Activated CD8-positive, alpha-beta memory T cell treated with anti-CD3 and anti-CD28 coated beads, Interleukin-2, amount 50 U/mL, for 24 hours (primary cell): Measurements from ENCODE around the gene OR2T35.
"Not testable (repeated sequence)": the region's sequence is repeated elsewhere in the genome, so short reads cannot be mapped to it uniquely, and the experiment has no call there.

ENCODE experiments used
- DNase-seq: peaks from one replicate; pipeline ENCODE4 v3.0.0-alpha.2; 2020; ENCODE audit errors: extremely low read depth

Gene OR2T35, protein sequence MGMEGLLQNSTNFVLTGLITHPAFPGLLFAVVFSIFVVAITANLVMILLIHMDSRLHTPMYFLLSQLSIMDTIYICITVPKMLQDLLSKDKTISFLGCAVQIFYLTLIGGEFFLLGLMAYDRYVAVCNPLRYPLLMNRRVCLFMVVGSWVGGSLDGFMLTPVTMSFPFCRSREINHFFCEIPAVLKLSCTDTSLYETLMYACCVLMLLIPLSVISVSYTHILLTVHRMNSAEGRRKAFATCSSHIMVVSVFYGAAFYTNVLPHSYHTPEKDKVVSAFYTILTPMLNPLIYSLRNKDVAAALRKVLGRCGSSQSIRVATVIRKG

DNA sequence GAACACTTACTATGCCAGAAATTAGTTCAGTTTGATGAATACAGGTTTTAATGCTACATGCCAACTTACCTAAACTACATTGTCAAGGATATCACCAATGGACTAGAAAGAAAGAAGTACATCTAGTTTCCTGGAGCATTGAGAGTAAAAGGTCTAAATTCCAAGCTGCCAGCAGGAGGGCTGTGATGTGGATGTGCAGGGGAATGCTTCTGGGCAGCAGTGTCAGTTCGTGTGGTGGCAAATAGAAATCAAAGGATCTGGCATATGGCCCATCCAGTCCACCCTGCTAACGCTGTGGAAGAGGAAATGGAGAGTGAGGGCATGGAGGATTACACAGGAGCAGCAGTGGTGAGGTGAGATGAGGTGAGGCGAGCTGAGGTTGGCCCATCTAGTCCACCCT is at the start of gene OR2T35:
Gene OR2T35, minus strand, starts transcription at position 101 of the 400 bp plus-strand sequence. CDS start 6,020 bp downstream, outside the sequence.
- not testable (repeated sequence) for DNase-seq

DNA sequence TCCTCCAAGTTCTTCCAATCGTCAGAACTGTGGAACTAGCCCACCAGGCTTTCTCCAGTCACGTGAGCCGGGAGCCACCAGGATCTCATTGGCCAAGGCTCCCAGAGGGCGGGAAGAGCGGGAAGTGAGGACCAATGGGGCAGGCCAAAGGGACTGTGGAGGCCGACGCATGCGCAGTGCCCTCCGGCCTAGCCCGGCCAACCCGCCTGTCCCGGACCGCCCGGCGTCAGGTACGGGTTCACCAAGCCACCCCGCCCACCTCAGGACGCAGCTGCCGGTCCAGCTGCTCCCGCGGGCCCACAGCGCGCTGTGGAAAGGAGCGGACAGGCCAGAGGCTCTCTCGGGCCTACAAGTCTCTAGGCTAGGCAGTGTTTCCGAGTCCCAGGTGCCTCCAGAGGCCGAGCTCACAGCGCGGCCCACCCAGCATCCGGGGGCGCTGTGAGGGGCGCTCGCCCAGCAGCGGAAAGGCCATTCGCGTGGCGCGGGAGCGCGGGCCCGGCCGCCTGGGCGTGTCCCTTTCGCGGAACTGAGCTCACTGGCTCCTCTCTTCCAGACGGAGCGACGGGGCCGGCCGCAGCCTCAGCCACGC is 46.6 kb upstream of the OR2T35 start:
- no peak for DNase-seq

DNA sequence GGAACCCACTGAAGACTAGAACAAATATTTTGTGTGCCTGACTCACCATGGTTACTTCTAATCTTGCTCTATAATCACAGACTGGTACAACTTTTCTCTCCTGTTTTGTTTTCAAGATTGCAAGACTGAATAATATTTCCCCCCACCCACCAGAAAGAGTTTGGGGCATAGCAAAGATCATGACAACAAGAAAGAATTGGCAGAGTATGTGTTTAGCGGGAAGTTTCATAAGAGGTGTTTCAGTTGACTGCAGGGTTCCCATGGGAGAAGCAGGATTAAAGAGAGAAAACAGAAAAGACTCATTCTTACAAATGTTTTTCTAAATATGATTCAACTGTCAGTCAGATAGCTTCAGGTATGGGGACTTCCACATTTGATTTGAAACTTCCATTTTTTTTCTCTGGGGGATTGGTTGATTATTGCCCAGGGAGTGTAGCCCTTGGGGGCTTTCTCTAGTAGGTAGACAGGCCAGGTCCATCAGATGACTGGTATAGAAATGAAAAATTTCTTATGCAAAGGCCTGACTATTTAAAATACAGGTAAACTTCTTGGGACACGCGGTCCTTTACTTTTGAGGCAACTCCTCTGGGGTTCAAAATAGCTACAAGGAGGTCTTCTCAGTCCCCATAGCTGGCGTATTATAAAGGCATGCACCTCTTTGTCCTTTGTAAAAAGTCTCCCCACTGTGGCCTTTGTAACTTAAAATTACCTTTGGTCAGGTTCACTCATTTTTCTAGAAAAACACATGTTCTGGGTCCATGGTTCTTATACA is 43.6 kb upstream of the OR2T35 start:
- DNase-seq = no peak

DNA sequence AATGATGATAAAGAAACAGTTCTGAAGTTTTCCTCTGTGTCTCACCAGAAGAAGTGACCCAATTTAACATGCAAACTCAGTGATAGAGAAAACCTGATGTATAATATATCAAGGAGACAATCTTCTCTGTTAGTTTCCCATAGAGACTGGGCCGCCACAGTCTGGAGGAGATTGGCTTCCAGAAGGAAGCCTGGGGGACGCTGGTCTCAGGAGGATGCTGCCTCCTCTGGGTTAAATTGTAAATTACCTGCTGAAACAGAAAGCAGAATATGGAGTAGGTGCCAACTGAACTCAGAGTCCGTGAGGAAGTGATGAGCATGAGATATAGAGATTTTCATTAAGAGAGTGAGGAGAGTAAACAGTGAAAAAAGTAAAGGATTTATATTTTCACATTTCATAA is 41.7 kb upstream of the OR2T35 start:
- no peak for DNase-seq

DNA sequence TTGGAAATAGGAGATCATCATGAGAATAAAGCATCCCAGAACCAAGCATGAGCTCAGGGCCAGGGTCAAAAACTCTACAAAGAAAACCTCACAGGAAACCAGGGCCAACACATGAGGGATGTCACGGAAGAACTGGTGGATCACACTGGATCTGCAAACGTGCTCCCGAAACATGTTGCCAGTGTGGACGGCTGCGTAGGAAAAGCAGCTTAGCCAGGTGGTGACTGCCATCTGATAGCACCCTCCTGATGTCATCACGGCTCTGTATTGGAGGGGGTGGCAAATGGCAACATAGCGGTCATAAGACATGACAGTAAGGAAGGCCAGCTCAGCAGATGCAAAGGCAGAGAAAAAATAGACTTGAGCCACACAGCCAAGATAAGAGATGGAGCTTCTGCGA is 36.6 kb upstream of the OR2T35 start:
- no peak for DNase-seq

DNA sequence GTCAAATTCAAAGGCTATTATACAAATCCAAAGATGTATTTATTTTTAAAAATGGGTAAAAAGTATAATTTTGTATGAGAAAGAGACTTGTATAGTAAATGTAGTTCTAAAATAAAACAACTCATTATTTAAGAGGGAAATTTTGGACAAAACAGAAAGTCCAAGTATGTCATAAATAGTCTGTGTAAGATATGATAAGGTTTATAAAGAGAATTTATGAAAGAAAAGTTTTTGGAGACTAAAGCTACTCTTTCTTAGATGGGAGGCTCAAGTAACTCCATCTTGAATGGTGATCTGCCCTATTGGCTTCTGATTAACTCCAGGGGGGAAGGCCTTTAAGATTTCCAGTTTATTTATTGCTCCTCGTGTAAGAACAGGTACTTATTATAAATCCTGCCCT is 24.9 kb upstream of the OR2T35 start:
- DNase-seq = no peak

DNA sequence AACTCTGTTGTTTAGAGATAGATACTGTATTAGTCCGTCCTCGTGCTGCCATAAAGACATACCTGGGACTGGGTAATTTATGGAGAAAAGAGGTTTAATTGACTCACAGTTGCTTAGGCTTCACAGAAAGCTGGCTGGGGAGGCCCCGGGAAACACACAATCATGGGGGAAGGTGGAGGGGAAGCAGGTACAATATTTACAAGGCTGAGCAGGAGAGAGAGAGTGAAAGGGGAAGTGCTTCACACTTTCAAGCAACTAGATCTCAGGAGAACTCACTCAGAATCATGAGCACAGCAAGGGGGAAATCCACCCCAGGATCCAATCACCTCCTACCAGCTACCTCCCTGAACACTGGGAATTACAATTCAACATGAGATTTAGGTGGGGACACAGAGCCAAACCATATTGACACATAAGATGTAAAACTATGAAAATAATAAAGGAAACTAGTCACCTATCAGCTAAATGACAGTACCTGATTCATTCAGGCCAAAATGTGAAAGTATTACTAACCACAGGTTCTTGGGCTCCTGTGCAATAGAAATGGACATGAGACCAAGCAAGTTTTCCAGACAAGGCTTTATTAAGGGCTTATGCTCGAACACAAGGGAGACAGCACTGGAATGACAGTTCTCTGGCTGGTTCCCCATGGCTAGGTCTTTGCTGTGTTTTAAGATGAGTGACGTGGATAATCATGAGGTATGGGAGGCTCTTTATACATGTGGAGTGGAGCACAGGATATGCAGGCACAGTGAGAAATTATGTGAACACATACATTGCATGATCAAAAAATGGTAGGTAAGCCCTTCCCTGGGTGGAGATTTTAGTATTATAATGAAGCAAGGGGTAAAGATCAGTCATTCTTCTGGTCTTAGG is 18.6 kb upstream of the OR2T35 start:
- DNase-seq = not testable (repeated sequence)

DNA sequence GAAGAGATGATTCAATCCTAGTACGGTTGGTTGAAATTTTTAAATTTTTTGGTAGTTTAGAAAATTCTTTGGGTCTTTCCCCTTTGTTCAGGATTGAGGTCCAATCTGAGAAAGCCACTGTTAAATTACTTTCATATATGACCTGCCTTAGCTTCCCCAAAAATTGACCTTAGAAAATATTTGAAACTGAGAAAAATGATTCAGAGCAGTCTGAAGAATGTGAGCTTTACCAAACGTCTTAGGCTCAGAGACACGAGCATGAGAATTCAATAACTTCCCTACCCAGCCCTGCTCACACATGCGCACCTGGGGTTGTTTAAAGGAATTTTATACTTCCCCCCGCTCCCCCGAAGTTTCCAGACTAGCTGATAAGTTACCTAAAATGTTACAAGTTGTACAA is 11.7 kb upstream of the OR2T35 start:
- not testable (repeated sequence) for DNase-seq

DNA sequence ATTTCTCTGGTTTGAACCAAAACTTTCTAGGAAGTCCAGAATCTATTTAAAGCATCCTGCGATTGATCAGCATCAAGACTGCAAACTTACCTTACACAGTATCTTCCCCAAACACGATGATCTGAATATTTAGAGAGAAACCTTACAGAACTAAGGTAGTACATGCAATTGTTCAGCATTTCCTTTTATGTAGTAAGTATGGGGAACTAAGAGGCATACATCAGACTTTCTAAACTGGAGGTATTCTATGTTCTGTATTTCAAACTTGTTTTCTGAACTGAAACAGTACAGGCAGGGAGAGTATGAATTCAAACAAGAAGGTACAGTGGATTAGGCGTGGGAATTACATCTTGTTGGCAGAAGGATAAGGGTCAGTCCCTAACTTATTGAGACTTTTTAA is 10.3 kb upstream of the OR2T35 start, which contains the start of gene OR2T27:
Gene OR2T27, minus strand, starts transcription at position 175 of the 400 bp plus-strand sequence. CDS start 4,644 bp downstream, outside the sequence.
- not testable (repeated sequence) for DNase-seq

DNA sequence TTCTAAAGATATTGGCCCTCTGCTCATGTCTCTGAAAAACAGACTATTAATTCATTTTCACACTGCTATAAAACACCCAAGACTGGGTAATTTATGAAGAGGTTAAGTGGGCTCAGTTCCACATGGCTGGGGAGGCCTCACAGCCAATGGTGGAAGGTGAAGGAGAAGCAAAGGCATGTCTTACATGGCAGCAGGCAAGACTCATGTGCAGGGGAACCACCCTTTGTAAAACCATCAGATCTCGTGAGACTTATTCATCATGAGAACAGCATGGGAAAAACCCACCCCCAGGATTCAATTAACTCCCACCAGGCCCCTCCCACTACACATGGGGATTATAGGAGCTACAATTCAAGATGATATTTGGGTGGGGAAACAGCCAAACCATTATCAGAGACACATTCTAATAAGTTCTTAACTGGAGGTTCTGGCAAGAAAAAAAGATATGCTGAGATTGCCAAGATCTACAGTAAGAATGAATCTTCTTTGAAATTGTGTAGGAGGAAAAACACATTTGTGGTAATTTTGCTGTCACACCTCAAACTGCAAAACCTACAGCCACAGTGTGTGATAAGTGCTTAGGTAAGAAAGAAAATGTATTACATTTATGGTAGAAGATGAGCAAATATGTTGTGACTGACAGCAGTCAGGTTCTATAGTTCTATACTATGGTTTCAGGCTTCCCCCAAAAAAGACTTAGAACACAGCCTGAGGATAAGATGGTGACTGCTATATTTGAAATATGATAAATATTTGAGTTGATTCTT is 3.9 kb upstream of the OR2T35 start:
- not testable (repeated sequence) for DNase-seq

DNA sequence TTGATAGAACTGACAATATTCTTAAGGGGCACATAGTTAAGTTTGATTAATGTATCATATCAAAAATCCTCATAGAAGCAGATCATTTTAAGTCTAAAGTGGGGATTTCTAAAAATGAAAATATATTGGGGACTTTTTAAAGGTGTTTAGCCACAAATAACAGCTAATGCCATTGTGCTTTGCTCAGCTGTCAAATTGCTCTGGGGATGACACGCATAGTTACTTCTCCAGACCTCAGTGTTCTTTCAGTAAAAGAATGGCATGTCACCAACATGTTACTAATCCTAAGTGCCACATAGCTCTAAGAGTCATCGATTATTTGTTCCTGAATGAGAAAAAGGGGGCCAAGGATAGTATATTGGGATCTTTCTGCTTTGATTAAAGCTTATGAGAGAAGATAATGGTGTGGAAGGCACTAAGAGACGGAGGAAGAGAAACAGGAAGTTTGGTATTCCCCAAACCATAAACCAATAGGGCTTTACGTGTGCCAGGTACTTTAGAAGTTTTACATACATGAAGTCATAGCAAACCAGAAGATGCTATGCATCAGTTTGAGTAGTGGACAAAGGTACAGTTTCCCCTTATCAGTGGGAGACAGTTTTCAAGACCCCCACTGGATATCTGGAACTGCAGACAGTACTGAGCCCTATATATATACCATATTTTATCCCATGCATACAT is 2.0 kb downstream of the OR2T35 start:
- not testable (repeated sequence) for DNase-seq

DNA sequence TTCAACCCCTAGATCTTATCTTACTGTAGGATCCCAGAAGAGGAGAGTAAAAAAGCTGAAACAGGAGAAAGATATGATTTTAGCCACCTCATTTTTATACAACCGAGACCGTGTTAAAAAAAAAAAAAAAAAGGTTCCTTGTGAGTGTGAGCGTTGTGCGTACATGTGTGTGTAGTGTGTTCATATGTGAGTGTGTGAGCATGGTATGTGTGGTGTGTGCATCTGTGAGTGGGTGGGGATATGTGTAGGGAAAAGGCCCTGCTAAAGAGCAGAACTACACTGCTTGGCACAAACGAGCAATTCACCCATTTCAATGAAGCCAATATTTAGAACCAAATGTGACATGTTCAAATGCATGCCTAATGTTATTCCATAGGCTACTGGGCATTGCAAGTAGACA is 3.5 kb downstream of the OR2T35 start:
- not testable (repeated sequence) for DNase-seq

DNA sequence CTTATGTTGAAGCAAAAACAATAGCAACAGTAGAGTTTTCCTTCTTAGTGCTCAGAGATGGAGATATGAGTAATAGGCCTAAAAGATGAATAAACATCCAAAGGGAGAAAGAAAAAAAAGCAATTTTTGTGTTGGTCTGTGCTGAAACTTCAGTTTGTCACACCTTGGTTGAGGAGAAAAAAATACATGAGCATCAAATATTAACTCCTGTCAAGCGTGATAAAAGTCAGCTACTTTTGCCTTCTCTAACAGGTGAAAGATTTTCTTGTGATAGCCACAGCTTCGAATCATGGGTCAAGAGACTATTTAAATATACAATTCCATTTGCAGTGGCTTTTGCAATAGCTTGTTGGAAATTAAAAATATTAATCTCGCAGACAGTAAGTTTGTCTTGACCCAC is 4.2 kb downstream of the OR2T35 start:
- not testable (repeated sequence) for DNase-seq

DNA sequence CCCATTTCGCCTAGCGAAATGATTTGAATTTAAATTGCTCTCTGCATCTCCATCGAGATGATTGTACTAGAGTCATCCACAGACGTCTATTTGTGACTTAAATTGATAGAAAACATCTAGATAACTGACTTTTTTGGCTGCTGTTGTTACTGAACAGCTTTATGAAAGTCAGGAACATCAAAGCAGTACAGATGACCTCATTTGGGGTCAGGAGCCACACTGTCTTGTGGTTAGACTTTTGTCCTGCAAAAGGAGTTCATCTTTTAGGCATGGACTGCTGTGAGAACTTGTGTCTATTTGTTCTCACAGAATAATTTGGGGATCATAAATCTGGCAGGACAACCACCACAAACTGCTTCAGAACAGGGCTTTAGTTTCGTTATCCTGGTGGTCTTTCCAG is 5.4 kb downstream of the OR2T35 start:
- DNase-seq = not testable (repeated sequence)

DNA sequence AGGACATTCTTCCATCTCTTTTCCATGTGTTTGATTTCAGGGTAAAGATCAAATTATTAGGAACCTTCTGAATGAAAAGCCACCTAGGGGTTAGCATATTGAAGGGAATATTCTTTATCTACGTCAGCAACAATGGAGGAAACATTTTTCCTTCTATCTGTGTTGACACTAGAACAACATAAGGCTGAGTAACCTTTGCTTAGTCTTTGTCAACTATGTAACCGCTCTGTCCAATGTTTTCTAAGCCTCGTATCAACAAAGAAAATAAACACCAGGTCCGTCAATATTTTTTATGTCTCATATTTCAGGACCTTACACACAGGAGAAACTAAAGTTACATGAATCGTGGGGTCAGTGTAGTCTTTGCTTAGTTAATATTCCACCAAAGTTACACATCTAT is 8.5 kb downstream of the OR2T35 start:
- DNase-seq = not testable (repeated sequence)

DNA sequence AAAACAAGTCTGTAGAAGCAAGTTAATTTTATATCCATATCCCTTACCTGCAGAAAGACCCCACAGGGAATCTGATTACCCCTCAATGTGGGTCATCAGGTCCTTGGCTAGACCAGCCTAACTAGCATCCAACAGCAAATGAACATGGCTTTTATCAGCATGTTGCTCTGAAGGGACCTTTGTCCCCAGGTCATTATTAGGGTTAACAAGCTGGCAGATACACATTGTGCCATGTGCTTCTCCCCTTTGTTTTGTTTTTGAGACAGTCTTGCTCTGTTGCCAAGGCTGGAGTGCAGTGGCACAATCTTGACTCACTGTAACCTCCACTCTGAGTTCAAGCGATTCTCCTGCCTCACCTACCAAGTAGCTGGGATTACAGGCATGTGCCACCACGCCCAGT is 10.1 kb downstream of the OR2T35 start, which contains the start of gene OR2T11:
Gene OR2T11, minus strand, starts transcription at position 101 of the 400 bp plus-strand sequence. CDS start 7,963 bp downstream, outside the sequence.
- not testable (repeated sequence) for DNase-seq

DNA sequence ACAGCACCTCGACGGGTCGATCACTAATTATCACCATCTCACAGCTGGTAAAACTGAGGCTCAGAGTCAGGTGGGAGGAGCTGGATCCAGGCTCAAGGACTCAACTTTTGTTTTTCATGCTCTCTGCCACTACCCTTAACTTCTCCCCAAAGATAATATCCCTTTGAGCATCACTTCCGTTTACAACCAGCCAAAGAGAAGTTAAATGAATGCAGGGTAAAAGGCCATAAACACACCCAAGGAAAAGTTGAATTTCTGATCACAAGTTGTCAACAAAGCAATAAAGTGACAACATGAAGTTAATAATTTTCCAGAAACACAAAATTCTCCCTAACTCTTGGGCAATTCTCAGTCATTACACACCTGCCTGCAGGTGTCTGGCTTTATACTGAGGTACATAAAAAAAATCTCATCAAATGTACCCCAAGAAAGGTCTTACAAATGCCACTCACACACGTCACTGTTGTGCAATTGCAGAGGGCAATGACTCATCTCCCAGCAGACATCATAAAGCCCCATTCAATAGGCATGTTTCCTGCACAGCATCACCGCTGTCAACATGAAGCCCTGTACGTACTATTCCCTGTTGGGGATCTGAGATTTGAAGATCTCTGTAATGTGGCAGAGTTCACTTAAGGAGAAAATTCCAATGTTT is 13.6 kb downstream of the OR2T35 start:
- DNase-seq = no peak

DNA sequence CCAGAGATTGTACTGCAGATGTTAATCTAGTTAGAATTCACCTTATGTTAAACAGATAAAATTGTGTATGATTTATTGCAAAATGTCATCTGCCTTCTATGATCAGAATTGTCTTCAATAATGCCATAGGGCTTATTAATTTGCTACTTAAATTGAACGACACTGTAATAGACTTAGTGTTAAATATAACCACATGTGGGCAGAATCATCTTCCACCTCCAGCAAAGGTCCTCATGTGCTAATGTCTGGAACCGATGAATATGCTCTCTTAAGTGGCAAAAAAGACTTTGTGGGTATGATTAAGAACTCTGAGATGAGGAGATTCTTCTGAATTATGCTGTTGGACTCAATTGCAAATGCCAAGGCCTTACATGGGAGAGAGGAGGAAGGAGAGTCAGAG is 14.5 kb downstream of the OR2T35 start:
- no peak for DNase-seq
